Embryonic facial prominence (tissue), 1 donor: ENCODE measurements around the gene HNRNPA3.
"Not testable (repeated sequence)": the region's sequence is repeated elsewhere in the genome, so short reads cannot be mapped to it uniquely, and the experiment has no call there.

ENCODE experiments used
- DNase-seq: peaks from one replicate; pipeline ENCODE4 v3.0.0-alpha.2; 2016; ENCODE audit errors: extremely low spot score

HNRNPA3 gene

GRCh38 chr2:177188482-177189469 is 23.8 kb upstream of the HNRNPA3 start:
- DNase-seq, result no peak

- no peak for DNase-seq
These were observed 21.7 kb upstream of the HNRNPA3 start for GRCh38 chr2:177190941-177191340.

- DNase-seq, result no peak
These were observed 19.8 kb upstream of the HNRNPA3 start for GRCh38 chr2:177192788-177193187.

GRCh38 chr2:177193240-177193639 is 19.4 kb upstream of the HNRNPA3 start:
- no peak for DNase-seq

- no peak for DNase-seq
These were observed 17.4 kb upstream of the HNRNPA3 start for GRCh38 chr2:177195194-177195593.

- DNase-seq, result not testable (repeated sequence)
These were observed 12.2 kb upstream of the HNRNPA3 start for GRCh38 chr2:177200419-177200818.

GRCh38 chr2:177201919-177202346 is 10.7 kb upstream of the HNRNPA3 start:
- DNase-seq, result no peak

GRCh38 chr2:177204417-177204816 is 8.2 kb upstream of the HNRNPA3 start:
- DNase-seq, result no peak

- no peak for DNase-seq
These were observed 5.5 kb upstream of the HNRNPA3 start for GRCh38 chr2:177207101-177207500.

GRCh38 chr2:177211169-177211568 is 1.4 kb upstream of the HNRNPA3 start:
- DNase-seq, result peak; percentile 12

GRCh38 chr2:177211576-177212105 is 953 bp upstream of the HNRNPA3 start:
- DNase-seq, result no peak

- DNase-seq, result peak; percentile 67
These were observed 580 bp downstream of the HNRNPA3 start for GRCh38 chr2:177212891-177213856.

- no peak for DNase-seq
These were observed 4.8 kb downstream of the HNRNPA3 start for GRCh38 chr2:177217247-177217843.

GRCh38 chr2:177219787-177220186 is 7.2 kb downstream of the HNRNPA3 start:
- not testable (repeated sequence) for DNase-seq

GRCh38 chr2:177221534-177221933 is 8.9 kb downstream of the HNRNPA3 start:
- no peak for DNase-seq

GRCh38 chr2:177221970-177222369 is 9.4 kb downstream of the HNRNPA3 start:
- DNase-seq, result no peak

GRCh38 chr2:177223436-177223835 is 10.8 kb downstream of the HNRNPA3 start:
- DNase-seq, result not testable (repeated sequence)

GRCh38 chr2:177225965-177226360 is 13.4 kb downstream of the HNRNPA3 start:
- DNase-seq, result no peak

- no peak for DNase-seq
These were observed 17.0 kb downstream of the HNRNPA3 start for GRCh38 chr2:177229442-177230242.

GRCh38 chr2:177231270-177231669 is 18.7 kb downstream of the HNRNPA3 start:
- no peak for DNase-seq
